HG02642 (cell line): ENCODE results near the gene AEBP1.
A peak's percentile ranks its signal among the peaks of the same experiment; 100 is the strongest.

Experiments
- ATAC-seq: cut with Tn5 transposase; IDR thresholded peaks from one replicate; pipeline ENCODE4 v1.9.1; 2021; ENCODE audit warnings: mild to moderate bottlenecking; ENCODE audit not compliant: unreplicated experiment, poor library complexity

AEBP1 gene

DNA sequence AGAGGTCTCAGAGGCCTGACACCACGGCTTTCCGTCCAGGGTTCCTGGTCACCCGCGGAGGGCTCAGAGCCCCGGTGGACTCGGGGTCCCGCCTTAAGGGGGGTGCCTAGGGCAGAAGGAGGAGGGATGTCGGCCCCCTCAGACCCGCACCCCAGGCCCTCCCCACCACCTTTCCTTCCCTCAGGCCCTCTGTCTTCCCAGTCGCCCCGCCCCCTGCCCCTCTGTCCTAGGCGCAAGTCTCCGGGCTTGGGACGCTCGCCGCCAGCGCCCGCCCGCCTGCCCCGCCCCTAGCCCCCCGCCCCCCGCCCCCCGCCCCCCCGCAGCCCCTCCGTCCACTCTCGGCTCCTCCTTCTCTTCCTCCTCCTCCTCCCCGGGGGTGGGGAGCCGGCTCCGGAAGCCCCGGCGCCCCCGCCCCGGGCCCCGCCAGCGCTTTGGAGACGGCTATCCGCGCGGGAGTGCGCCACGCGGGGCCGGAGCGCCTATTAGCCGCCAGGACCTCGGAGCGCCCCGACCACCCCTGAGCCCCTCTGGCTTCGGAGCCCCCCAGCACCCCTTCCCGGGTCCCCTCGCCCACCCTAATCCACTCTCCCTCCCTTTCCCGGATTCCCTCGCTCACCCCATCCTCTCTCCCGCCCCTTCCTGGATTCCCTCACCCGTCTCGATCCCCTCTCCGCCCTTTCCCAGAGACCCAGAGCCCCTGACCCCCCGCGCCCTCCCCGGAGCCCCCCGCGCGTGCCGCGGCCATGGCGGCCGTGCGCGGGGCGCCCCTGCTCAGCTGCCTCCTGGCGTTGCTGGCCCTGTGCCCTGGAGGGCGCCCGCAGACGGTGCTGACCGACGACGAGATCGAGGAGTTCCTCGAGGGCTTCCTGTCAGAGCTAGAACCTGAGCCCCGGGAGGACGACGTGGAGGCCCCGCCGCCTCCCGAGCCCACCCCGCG is at the start of gene AEBP1:
Gene AEBP1 (plus strand): TSS at position 423 of the 937 bp plus-strand sequence. CDS start 321 bp downstream, at position 744.
- ATAC-seq, result no peak

DNA sequence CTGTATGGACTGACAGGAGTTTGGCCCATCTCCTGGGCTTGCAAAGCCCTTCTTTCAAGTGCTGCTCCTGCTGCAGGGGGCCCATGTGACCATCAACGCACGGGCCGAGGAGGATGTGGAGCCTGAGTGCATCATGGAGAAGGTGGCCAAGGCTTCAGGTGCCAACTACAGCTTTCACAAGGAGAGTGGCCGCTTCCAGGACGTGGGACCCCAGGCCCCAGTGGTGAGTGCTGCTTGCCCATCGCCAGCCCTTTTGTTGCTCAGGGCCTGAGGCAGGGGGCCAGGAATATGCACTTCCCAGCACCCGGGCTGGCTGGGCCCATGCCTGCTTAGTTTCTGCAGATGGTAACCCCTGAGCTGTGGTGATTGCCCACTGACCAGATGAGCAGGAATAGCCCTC is 47.5 kb upstream of the AEBP1 start:
- no peak for ATAC-seq

DNA sequence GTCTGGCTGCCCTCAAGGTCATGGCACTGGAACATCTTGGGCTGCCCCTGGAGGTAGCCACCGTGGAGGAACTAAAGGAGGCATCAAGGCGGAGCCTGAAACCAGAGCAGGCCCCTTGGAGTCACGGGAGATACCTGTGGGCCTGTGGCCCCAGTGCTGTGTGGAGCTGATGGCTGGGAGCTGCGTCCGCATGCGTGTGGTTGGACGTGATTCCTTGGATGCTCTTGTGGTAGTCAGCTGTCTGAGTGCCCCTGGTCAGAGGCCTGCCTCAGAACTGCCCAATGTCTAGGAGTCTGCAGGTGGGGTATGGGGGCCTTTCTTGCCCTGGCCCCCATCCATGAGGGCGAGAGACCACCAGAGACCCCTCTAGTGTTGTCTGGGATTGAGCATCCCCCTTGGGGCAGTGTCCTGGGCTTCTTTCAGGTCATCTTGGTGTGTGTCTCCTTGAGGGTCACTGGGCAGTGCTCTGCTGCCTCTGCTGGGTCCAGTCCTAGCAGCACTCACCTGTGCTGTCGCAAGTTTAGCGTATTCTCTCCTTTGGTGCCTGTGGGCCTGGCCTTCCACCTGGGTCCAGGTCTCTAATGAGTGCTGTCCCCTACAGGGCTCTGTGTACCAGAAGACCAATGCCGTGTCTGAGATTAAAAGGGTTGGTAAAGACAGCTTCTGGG is 46.8 kb upstream of the AEBP1 start:
- no peak for ATAC-seq

DNA sequence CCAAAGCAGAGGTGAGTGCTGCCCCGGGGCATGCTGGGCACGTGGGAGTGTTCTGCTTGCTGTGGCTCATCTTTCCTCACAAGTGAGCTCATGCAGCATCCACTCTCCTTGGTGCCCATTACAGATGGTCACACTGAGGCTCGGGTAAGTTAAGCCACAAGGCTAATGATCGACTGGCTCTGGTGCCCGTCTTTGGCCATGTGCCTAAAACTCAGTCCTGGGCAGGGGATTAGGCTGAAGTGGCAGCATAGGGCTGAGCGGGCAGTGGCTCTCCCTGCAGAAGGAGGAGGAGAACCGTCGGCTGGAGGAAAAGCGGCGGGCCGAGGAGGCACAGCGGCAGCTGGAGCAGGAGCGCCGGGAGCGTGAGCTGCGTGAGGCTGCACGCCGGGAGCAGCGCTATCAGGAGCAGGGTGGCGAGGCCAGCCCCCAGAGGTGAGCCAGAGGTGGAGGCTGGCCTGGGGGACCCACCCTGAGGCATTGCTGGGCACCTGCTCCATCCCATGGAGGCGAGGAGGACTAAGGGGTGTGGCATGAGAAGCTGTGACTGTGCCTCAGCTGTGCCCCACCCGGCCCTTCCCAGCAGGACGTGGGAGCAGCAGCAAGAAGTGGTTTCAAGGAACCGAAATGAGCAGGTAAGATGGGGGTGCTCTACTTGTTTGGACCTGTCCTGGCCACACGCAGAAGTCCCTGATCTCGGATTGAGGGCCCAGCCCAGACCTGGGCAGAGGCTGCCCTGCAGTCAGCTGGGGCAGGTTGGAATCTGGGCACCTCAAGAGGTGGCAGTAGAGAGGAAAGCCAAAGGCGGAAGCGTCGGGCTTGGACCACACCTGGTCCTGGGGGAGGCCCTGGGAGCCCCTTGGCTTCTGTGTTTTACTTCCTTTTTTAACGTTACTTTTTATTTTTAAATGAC is 46.0 kb upstream of the AEBP1 start:
- ATAC-seq, result no peak

- ATAC-seq, result peak; percentile 6
Measured at GRCh38 chr7:44058759-44059218, 45.4 kb upstream of the AEBP1 start.

- ATAC-seq, result peak; percentile 60
Measured at GRCh38 chr7:44059219-44060090, 44.7 kb upstream of the AEBP1 start.

DNA sequence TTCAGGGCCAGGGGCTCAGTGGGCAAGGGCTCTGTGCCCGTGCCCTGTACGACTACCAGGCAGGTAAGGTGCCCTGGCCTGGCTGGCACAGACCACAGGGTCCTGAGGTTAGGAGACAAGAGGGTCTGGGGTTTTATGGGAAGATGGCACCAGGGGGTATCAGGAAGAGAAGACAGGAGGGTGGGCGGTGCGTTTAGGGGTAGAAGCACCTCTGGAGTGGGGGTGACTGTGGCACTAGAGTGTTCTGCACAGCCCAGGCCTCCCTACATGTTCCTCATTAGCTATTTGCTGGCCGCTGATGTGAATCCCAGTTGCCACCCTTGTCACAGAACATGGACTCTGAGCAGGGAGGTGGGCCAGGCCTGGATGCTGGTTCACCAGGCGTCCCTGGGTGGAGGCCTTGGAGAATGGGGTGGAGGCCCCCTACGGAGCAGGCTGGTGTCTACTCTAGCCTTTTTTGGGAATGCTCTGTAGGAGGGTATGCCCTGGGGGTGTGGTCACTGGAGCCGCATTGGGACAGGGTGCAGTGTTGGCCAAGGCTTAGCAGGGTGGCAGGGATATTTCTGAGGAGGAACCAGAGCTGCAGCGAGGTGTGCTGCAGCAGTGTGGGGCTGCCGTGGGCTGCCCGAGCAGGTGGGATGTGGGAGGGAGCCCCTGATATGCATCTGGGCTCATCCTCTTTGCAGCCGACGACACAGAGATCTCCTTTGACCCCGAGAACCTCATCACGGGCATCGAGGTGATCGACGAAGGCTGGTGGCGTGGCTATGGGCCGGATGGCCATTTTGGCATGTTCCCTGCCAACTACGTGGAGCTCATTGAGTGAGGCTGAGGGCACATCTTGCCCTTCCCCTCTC is 43.8 kb upstream of the AEBP1 start:
- ATAC-seq, result no peak

- ATAC-seq, result no peak
Measured at GRCh38 chr7:44060948-44061644, 43.0 kb upstream of the AEBP1 start.

DNA sequence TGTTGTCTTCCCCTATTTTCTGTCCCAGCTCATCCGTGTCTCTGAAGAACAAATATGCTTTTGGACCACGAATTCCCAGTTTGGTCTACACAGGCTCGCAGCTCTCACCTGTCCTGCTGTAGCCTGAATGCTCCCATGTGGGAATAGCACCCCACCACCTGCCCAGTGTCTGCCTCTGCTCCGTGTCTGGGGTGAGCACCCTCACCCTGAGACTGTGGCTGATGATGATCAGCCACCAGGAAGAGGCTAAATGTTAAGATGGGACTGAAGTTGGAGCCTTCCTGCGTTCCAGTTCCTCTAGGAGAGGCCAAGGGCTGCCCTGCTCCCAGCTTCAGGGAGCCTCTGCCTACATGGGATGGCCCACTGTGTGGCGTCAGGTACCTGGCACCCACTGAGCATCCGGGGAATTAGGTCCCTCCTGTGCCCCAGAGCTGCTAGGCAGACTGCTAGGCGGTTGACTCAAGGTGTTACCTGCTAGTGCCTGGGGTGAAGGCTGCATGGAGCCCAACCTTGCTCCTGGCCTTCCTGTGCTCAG is 42.4 kb upstream of the AEBP1 start:
- ATAC-seq, result no peak

GRCh38 chr7:44062180-44062902 is 41.8 kb upstream of the AEBP1 start:
- ATAC-seq, result no peak

- ATAC-seq, result no peak
Measured at GRCh38 chr7:44062903-44063295, 41.2 kb upstream of the AEBP1 start.

GRCh38 chr7:44063547-44063893 is 40.6 kb upstream of the AEBP1 start:
- ATAC-seq, result no peak

GRCh38 chr7:44063894-44064651 is 40.1 kb upstream of the AEBP1 start:
- no peak for ATAC-seq

- no peak for ATAC-seq
Measured at GRCh38 chr7:44064791-44065430, 39.2 kb upstream of the AEBP1 start.

GRCh38 chr7:44065431-44066110 is 38.6 kb upstream of the AEBP1 start, which contains the start of gene PGAM2:
TSS of gene PGAM2 (minus strand) at chr7:44065567. CDS start at chr7:44065529, 38 bp downstream.
- no peak for ATAC-seq
